Bronchial epithelial cell (primary cell): ENCODE data around the gene CCDC124. TPM values are rescaled to one million over a fixed set of nuclear protein-coding genes. Genes with fewer than 3 reads are reported as not detected.

Experiments used
- DNase-seq: peaks from one replicate; pipeline ENCODE4 v3.0.0-alpha.2; 2010; ENCODE audit warnings: low read depth
- FAIRE-seq: peaks from 2 replicates; lab custom pipeline; 2011; peaks lifted over from hg19 to GRCh38; lab: Jason Lieb, UNC
- H3K27me3 ChIP-seq: 2 replicates; pipeline ENCODE4 v1.5.1; 2011; ENCODE audit warnings: low read length; ENCODE audit not compliant: control insufficient read depth, insufficient read depth
- H3K36me3 ChIP-seq: 2 replicates; pipeline ENCODE4 v1.5.1; 2011; ENCODE audit warnings: low read length; ENCODE audit not compliant: control insufficient read depth, insufficient read depth
- H3K4me3 ChIP-seq: 2 replicates; pipeline ENCODE4 v1.5.1; 2011; ENCODE audit warnings: mild to moderate bottlenecking, low read depth, low read length, control low read depth
- CTCF ChIP-seq: IDR thresholded peaks from 2 replicates; pipeline ENCODE4 v1.5.1; 2011; ENCODE audit warnings: mild to moderate bottlenecking, moderate library complexity, low read length, control low read depth, inconsistent platforms; ENCODE audit not compliant: insufficient read depth, severe bottlenecking
- total RNA-seq: library from RNA; depleted of rRNA; stranded (reverse); fragments of >200 nt; gene quantifications from 2 replicates; pipeline ENCODE4 v1.2.1, GENCODE V29; 2014

Gene CCDC124
- total RNA-seq, 1 donor from 2014 or later: 37.9 TPM

- DNase-seq (no peak), FAIRE-seq (no peak)
- Histone ChIP-seq H3K27me3 (peaks cover 17% of the 10 kb centered on the region), H3K36me3 (no peaks in the 10 kb centered on the region), H3K4me3 (no peak overlapping the region)
- TF ChIP-seq CTCF: no peak
Observed at GRCh38 chr19:17965370-17966128, 32.7 kb downstream of the CCDC124 start.

- Histone ChIP-seq H3K36me3 (no peaks in the 10 kb centered on the region), H3K27me3 (peaks cover 17% of the 10 kb centered on the region), H3K4me3 (no peak overlapping the region)
- FAIRE-seq: no peak
- no peak for DNase-seq
- TF ChIP-seq CTCF: no peak
Observed at GRCh38 chr19:17966129-17966483, 33.3 kb downstream of the CCDC124 start.

DNA sequence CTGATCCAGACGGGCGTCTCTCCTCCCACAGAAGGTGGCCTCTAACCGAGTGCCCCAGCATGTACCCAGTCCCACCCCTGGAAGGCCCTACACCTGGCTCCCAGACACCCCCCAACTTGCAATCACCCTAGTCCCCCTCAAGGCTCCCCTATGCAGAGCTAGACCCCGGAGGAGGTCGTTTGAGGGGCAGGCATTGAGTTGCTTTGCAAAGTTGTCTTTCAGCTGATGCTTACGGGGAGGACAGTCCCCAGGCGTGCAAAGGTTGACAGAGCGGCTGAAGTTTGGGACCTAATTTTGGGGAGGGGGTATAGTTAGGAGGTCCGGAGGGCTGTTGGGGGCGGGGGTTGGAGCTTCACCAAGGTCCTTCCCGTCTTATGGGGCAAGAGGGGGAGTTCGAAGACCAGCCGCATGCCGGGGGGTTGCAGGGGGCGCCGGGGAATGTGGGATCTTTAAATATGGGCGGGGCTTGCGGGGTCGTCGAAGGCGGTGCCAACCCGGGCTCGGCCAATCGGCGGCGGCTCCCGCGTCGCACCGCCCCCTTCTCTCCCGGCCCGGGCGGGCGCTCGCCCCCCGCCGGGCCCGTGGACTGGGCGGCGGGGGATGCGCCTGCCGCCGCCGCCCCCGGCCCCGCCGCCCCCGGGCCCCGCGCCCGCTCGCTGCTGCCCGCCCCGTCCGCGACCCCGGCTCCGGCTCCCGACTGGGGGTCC lies 33.9 kb downstream of the CCDC124 start, which contains the start of gene KCNN1:
KCNN1 (plus strand) TSS at position 558 of the 707 bp plus-strand sequence. CDS start 6,782 bp downstream, outside the sequence.
- Histone ChIP-seq H3K27me3 (peaks cover 17% of the 10 kb centered on the region), H3K4me3 (no peak within 1 kb of the TSS)
- FAIRE-seq: no peak

DNA sequence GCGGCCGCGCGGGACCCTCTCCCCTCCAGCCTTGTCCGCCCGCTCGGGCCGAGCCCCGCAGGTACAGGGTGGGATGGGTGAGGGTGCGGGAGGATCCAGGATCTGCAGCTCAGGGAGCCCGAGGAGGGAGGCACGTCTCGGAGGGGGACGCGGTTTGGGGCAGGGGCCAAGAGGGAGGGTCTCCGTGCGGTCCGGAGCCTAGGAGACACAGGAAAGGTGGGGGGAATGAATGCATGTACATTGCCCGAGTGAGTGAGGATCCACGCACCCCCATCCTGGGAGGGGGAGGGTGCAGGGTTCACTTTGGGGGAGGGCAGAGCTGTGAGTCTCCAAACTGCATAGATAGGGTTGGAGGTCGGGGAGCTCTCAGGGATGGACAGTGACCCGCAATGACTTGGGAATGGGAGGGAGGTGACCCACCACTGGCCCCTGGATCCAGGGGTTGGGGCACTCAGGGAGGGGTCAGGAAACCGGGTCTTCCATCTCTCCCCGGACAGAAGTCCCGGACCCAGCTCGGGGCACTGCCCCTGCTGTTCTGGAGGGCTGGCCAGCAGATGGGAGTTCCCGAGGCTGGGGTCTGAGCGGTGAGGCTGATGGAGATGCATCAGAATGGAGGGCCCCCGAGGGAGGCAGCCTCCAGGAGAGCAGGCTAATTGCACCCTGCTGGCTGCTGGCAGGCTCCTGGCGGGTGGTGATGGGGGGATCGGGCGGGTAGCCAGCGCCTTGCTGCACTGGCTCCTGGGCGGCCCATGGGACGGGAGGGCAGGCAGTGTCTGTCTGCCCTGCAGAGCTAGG lies 34.6 kb downstream of the CCDC124 start:
- DNase-seq (no peak), FAIRE-seq (no peak)
- Histone ChIP-seq H3K36me3 (no peaks in the 10 kb centered on the region), H3K27me3 (peaks cover 17% of the 10 kb centered on the region), H3K4me3 (no peak overlapping the region)
- no peak for TF ChIP-seq CTCF

More for the DNA sequence above, 33.9 kb downstream of the CCDC124 start, which contains the start of gene KCNN1:
- no peaks in the 10 kb centered on the region for H3K36me3 ChIP-seq
- no peak for TF ChIP-seq CTCF
- no peak for DNase-seq

DNA sequence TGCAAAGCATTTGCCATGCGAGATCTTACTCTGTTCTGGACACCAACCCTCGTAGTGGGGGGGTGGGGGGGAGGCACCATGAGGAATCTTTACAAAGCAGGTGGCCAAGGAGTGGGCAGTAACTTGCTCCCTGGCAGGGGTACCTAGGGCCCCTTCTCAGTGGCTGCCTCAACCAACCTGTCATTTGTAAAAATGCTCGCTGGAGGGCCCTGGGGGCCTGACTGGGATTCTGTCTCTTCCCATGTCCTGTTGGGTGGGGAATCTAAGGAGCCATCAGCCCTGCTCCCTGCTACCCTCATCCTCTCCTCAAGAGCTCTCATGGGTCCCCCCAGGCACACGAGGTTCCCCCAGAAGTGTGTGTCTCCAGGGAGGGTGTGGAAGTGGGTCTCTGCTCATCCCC lies 35.5 kb downstream of the CCDC124 start:
- H3K4me3 ChIP-seq: no peak overlapping the region
- no peaks in the 10 kb centered on the region for H3K36me3 ChIP-seq
- H3K27me3 ChIP-seq: peaks cover 17% of the 10 kb centered on the region
- TF ChIP-seq CTCF: no peak
- FAIRE-seq: no peak
- DNase-seq: no peak
